HTERT RPE-1 (cell line): Measurements from ENCODE around the gene TSPAN17.
"Not testable (repeated sequence)": the region's sequence is repeated elsewhere in the genome, so short reads cannot be mapped to it uniquely, and the experiment has no call there.

Source experiments
- in situ Hi-C: fragments of 300-500 bp; cut with MboI; formaldehyde crosslinking; loops from 4 replicates; pipeline ENCODE4 v1.14.3; 2020; ENCODE audit warnings: low sequenced_read_pairs

Gene TSPAN17

GRCh38 chr5:176647030-176647842 is at the start of gene TSPAN17:
TSPAN17 (plus strand) TSS chr5:176647484; CDS start chr5:176647616, 132 bp downstream.
- in situ Hi-C loops: no loop called here

DNA sequence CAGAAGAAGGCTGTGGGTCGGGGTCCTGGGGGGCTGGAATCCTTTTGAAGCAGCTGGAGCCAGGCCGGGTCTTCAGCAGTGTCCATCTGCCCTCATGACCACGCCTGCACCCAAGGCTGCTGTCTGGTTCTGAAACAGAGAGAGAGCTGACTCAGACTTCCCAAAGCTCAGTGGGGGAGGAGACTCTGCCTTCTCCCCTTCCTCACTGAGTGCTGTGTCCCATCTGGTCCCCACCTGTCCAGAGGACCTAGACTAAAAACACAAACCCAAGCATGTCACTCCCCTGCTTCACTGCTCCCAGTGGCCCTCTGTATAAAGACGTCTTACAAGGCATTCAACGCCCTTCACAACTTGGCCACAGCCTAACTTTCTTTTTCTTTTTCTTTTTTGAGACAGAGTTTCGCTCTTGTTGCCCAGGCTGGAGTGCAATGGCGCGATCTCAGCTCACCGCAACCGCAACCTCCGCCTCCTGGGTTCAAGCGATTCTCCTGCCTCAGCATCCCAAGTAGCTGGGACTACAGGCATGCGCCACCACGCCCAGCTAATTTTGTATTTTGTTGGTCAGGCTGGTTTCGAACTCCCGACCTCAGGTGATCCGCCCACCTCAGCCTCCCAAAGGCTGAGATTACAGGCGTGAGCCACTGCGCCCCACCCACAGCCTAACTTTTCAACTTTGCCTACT is 47.4 kb upstream of the TSPAN17 start:
- in situ Hi-C loops: not testable (repeated sequence)

DNA sequence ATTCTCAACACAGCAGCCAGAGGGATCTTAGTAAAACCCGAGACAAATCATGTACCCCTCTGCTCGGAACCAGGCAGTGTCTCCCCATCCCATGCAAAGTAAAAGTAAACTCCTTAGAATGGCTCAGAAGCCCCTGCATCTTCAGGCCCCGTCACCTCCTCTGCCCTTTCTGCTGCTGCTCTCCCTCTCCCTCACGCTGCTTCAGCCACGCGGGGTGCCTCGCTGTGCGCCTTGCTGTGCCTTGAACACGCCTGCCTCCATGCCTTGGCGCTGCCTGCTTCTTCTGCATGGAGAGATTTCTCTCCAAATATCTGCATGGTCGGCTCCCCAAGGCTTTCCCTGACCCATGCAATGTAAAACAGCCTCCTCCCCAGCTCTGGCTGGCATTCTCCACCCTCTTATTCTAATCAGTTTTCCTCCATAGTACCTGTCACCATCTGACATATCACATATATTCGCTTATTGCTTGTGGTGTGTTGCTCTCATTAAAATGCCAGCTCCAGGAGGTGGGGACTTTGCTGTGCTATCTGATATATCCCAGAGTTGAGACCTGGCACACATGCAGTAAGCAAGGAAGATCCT is 45.3 kb upstream of the TSPAN17 start:
- in situ Hi-C loops: no loop called here

GRCh38 chr5:176603091-176603490 is 44.2 kb upstream of the TSPAN17 start:
- in situ Hi-C loops: no loop called here

- in situ Hi-C loops: no loop called here
Observed at GRCh38 chr5:176606032-176606431, 41.3 kb upstream of the TSPAN17 start.

DNA sequence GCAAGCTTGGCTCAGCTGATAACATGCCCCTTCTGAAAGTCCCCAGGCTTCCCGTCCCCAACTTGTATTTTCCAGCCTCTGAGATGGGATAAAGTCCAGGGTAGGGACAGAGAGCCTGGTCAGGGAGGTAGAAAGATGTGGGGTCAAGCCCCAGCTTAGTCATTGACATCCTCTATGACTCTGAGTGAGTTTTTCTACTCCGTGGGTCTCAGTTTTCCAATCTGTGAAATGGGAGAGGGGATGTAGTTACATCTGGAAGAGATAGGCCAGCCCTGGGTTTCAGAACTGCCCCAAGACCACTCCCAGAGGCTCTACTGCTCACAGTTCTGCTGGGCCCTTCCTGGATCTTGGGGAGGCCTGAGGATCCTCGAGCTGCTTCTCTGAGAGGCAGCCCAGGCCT is 40.4 kb upstream of the TSPAN17 start:
- in situ Hi-C loops: no loop called here

GRCh38 chr5:176608142-176608705 is 39.1 kb upstream of the TSPAN17 start:
- in situ Hi-C loops: no loop called here

- in situ Hi-C loops: no loop called here
Observed at GRCh38 chr5:176608937-176609723, 38.2 kb upstream of the TSPAN17 start.

DNA sequence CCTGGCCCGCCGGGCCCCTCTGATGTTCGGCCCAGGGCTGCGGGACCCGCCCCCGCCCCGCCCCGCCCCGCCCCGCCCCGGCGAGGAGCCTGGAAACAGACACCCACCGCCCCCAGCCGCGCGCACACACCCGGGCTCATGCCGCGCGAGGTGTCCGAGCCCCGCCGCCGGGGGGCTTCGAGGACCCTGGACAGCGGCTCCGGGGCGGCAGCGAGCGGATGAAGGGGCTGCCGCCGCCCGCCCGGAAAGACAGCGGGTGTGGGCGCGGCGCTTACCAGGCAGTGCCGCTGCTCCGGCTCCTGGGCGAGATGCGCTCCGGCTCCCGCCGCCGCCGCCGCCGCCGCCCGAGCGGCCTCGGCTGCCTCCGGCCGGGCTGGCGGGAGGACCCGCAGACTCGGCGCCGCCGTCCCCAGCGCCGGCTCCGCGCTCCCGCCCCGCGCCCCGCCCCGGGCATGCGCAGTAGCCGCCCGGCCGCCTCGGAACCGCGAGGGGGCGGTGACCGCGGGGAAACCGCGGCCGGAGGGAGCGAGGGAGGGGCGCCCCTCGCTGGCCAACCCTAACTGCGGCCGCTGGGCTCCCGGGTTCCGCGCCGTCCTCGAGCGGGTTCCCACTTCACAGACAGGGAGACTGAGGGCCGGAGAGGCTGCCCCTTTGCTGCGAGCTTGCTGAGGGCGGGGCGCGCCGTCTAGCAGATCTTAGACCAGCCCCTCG is 37.4 kb upstream of the TSPAN17 start, which contains the start of gene GPRIN1:
GPRIN1 (minus strand) TSS at position 433 of the 711 bp plus-strand sequence. CDS start 10,322 bp downstream, outside the sequence.
- in situ Hi-C loops: no loop called here

DNA sequence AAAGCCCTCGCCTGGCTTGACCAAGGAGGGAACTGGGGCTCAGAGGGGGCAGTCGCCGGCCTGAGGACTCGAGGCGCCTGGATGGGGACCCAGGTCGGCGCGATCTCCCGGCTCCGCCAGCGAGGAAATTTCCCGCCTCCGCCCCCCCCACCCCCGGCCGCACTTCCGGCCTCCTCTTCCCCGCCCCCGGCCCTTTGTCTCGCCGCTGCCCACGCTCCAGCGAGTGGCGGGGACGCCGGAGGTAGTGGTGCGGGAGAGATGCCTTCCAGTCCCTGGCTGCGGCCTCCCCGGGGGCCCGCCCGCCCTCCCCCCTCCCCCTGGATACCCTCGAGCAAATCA is 36.9 kb upstream of the TSPAN17 start:
- in situ Hi-C loops: no loop called here

DNA sequence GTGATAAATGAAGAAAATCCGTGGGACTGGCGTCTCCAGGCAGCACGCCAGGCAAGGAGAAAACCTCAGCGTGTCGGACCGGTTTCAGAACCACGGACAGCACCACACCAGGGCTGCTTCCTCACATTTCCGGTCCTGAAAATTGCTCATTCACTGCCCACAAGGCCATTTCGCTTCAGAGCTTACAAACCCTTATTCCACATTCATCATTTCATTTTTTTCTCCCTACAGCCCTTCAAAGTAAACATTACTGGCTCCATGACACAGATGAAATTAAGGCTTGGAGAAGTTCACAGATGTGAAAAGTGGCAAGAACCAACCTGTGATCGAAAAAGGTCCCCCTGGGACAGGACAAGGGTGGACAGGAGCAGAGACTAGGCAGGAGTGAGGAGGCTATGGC is 35.8 kb upstream of the TSPAN17 start:
- in situ Hi-C loops: no loop called here

DNA sequence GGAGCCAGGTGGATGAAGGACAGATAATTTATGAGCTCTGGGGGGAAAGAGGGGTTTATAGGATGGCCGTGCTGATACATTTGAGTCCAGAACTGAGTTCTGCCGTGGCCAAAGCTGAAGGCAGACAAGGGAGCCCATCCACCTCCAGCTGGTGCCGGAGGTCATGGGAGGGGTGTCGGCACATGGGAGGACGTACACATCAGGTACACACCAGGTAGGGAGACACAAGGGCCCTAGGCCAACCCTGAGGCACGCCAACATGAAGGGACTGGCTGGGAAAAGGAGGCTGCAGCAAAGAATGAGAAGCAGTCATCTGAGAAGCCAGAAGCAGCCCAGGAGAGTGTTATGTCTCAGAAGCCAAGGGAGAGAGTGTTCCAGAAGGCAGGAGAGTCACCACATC is 35.3 kb upstream of the TSPAN17 start:
- in situ Hi-C loops: no loop called here

- in situ Hi-C loops: no loop called here
Observed at GRCh38 chr5:176612855-176613254, 34.4 kb upstream of the TSPAN17 start.

GRCh38 chr5:176614805-176615478 is 32.3 kb upstream of the TSPAN17 start:
- in situ Hi-C loops: no loop called here

GRCh38 chr5:176616511-176616910 is 30.8 kb upstream of the TSPAN17 start:
- in situ Hi-C loops: no loop called here

- in situ Hi-C loops: no loop called here
Observed at GRCh38 chr5:176618783-176619182, 28.5 kb upstream of the TSPAN17 start.

DNA sequence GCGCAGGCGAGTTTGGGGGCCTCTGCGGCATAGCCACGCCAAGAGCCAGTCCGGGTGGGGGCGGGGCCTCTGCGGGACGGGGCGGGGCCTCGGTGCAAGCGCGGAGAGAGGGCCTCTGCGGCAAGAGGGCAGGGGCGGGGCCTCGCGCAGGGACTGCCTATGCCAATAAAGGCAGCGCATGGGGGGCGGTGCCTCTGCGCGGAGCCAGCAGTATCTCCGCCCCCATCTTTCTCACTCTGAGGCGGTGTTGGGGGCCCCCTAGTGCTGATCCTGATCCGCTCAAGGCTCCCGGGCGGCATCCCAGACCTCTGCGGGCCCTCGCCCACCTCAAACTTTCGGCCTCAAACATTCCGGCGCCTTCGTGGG is 28.1 kb upstream of the TSPAN17 start:
- in situ Hi-C loops: no loop called here

DNA sequence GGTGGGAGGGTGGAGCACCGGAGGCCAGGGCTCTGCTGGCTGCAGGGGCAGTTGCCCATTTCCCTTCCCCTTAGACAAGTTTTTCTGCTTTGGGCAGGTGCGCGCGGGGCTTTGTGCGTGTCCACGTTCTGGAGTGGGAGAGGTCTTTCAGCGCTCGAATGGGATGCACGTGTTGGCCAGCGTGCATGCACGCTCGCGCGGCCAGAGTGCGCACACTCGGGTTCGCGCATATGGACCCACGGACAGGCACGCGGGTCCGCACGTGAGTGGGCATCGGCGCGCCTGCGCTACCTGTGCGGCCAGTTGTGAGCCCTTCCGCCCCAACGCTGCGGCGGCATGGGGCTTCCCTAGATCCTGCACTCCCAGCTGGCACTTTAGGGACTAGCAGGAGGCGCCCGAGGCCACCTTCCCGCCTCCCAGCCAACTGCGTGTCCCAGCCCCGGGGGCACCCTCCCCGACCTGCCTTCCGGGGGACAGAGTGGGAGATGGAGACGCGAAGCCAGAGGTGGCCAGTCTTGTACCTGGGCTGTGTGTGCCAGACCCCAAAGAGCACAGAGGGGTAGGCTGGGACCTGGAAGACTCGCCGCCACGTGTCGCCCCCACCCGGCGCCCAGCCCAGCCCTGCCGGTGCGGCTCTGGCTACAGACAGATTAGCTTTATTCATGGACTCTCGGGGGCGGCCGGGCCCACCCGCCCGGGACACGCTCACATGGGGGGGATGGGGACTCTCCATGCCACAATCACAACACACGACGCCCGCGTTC is 27.5 kb upstream of the TSPAN17 start:
- in situ Hi-C loops: no loop called here
